COLO668 (cell line): ENCODE data around the gene MOSPD3.
"Not testable (repeated sequence)": the region's sequence is repeated elsewhere in the genome, so short reads cannot be mapped to it uniquely, and the experiment has no call there.

Source experiments
- DNase-seq: peaks from one replicate; lab custom pipeline; 2025; ENCODE audit not compliant: unreplicated experiment; lab: John Stamatoyannopoulos, UW

The MOSPD3 gene

DNA sequence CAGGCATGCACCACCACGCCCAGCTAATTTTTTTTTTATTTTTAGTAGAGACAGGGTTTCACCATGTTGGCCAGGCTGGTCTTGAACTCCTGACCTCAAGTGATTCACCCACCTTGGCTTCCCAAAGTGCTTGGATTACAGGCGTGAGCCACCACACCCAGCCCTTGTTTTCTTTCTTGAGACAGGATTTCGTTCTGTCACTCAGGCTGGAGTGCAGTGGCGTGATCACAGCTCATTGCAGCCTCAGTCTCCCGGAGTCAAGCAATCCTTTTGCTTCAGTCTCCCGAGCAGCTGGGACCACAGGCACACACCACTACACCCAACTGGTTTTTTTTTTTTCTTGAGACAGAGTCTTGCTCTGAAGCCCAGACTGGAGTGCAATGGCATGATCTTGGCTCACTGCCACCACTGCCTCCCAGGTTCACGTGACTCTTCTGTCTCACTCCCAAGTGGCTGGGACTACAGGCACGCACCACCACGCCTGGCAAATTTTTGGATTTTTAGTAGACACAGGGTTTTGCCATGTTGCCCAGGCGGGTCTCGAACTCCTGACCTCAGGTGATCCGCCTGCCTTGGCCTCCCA, 49.9 kb downstream of the MOSPD3 start:
- not testable (repeated sequence) for DNase-seq
